Activated CD8-positive, alpha-beta T cell treated with anti-CD3 and anti-CD28 coated beads for 36 hours (primary cell): ENCODE data around the gene LYSMD3. TPM values are rescaled to one million over a fixed set of nuclear protein-coding genes. Genes with fewer than 3 reads are reported as not detected.
A peak's percentile ranks its signal among the peaks of the same experiment; 100 is the strongest.

ENCODE experiments used
- ATAC-seq: fragments of 200-7000 bp; cut with Tn5 transposase; one replicate; pipeline ENCODE4 v1.10.0; 2021; ENCODE audit warnings: mild to moderate bottlenecking, moderate library complexity
- CTCF ChIA-PET: fragments of 350-600 bp; sonication (Branson Sonifier 250); formaldehyde crosslinking; loops from one replicate; lab custom pipeline; 2021; ENCODE audit warnings: antibody characterized with exemption; lab: Charles Lee
- POLR2A ChIA-PET: fragments of 350-600 bp; sonication (Branson Sonifier 250); formaldehyde crosslinking; loops from one replicate; lab custom pipeline; 2021; ENCODE audit warnings: antibody characterized with exemption; lab: Charles Lee
- DNase-seq: peaks from one replicate; pipeline ENCODE4 v3.0.0-alpha.2; 2020
- H3K27ac Mint-ChIP-seq: one replicate; pipeline ENCODE4 v1.8.0; 2021; ENCODE audit warnings: mild to moderate bottlenecking, mixed read lengths
- H3K27me3 Mint-ChIP-seq: one replicate; pipeline ENCODE4 v1.8.0; 2021; ENCODE audit warnings: mixed read lengths
- H3K36me3 Mint-ChIP-seq: one replicate; pipeline ENCODE4 v1.8.0; 2021; ENCODE audit warnings: low read depth, mixed read lengths
- H3K4me1 Mint-ChIP-seq: one replicate; pipeline ENCODE4 v1.8.0; 2021; ENCODE audit warnings: low read depth, mixed read lengths
- H3K4me3 Mint-ChIP-seq: one replicate; pipeline ENCODE4 v1.8.0; 2021; ENCODE audit warnings: mild to moderate bottlenecking, moderate library complexity, mixed read lengths
- H3K9me3 Mint-ChIP-seq: one replicate; pipeline ENCODE4 v1.8.0; 2021; ENCODE audit warnings: mixed read lengths
- CTCF ChIP-seq: fragments of 200-600 bp; IDR thresholded peaks from one replicate; pipeline ENCODE4 v1.8.0; 2022; ENCODE audit warnings: antibody characterized with exemption, mild to moderate bottlenecking
- intact Hi-C: fragments of 100-400 bp; cut with micrococcal nuclease; formaldehyde crosslinking; loops from one replicate; pipeline ENCODE4 v1.10.0; 2022
- total RNA-seq, 2 experiments: library from RNA; stranded (reverse); gene quantifications; one replicate each; pipeline ENCODE4 v1.2.3, GENCODE V29; 2021

Gene LYSMD3
- total RNA-seq, 2 experiments from 2014 or later = 14.2 to 14.7 TPM

- ChIA-PET POLR2A (no interaction called here), CTCF (interaction anchor here (0.8 to 2.7 kb wide), 4 partner anchors 10 to 66 kb away, joined by 4 to 11 read pairs (median 6); partner anchors contain the start of genes CETN3 and LYSMD3)
- DNase-seq (no peak), ATAC-seq (no peak)
- no peaks in the 10 kb centered on the region for H3K27me3 Mint-ChIP-seq
- no peak overlapping the region for H3K27ac Mint-ChIP-seq
- H3K4me1 Mint-ChIP-seq = peaks cover 30% of the 10 kb centered on the region
- peaks cover under 1% of the 10 kb centered on the region for H3K9me3 Mint-ChIP-seq
- TF ChIP-seq CTCF = no peak
- H3K36me3 Mint-ChIP-seq = peaks cover 21% of the 10 kb centered on the region
- intact Hi-C loops = loop anchor here (5.0 kb wide), 1 partner anchor 51 kb away; the partner anchor contains the start of gene LYSMD3
- H3K4me3 Mint-ChIP-seq = no peak overlapping the region
These were observed 53.0 kb downstream of the LYSMD3 start for GRCh38 chr5:90476391-90476790.

GRCh38 chr5:90475436-90475980, 53.9 kb downstream of the LYSMD3 start:
- peaks cover 29% of the 10 kb centered on the region for H3K36me3 Mint-ChIP-seq
- ChIA-PET CTCF (interaction anchor here (0.8 to 2.7 kb wide), 3 partner anchors 36 to 65 kb away, joined by 4 to 11 read pairs (median 7); partner anchors contain the start of genes CETN3 and LYSMD3), POLR2A (interaction anchor here (0.6 to 2.6 kb wide), 5 partner anchors 10 to 65 kb away, joined by 3 to 17 read pairs (median 6); partner anchors contain the start of gene CETN3)
- intact Hi-C loops = loop anchor here (5.0 kb wide), 1 partner anchor 52 kb away; the partner anchor contains the start of gene LYSMD3
- H3K9me3 Mint-ChIP-seq = peaks cover 8% of the 10 kb centered on the region
- H3K4me1 Mint-ChIP-seq = peaks cover 35% of the 10 kb centered on the region
- no peak for DNase-seq
- no peaks in the 10 kb centered on the region for H3K27me3 Mint-ChIP-seq
- TF ChIP-seq CTCF = no peak
- peak overlapping the region; percentile 55 for H3K27ac Mint-ChIP-seq
- peak overlapping the region; percentile 97 for H3K4me3 Mint-ChIP-seq
- no peak for ATAC-seq

GRCh38 chr5:90474235-90475107, 54.9 kb downstream of the LYSMD3 start, which contains the start of the genes MBLAC2 and POLR3G:
TSS of gene MBLAC2 (minus strand) at chr5:90474771. CDS start at chr5:90474292, 479 bp downstream.
TSS of gene POLR3G (plus strand) at chr5:90474864. CDS start at chr5:90485568, 10,704 bp downstream.
- peak; percentile 95 for DNase-seq
- Mint-ChIP-seq H3K9me3 (peaks cover 18% of the 10 kb centered on the region), H3K4me3 (peak within 1 kb of the TSS; percentile 97), H3K36me3 (peaks cover 37% of the 10 kb centered on the region), H3K4me1 (peaks cover 35% of the 10 kb centered on the region), H3K27ac (peak within 1 kb of the TSS; percentile 95), H3K27me3 (no peaks in the 10 kb centered on the region)
- POLR2A ChIA-PET = interaction anchor here (0.6 to 2.6 kb wide), 6 partner anchors 9 to 135 kb away, joined by 3 to 17 read pairs (median 4); partner anchors contain the start of gene CETN3
- TF ChIP-seq CTCF = peak; percentile 64
- peak; percentile 93 for ATAC-seq
- CTCF ChIA-PET = interaction anchor here (0.7 to 2.7 kb wide), 4 partner anchors 14 to 63 kb away, joined by 3 to 11 read pairs (median 6); partner anchors contain the start of gene LYSMD3
- intact Hi-C loops = loop anchor here (5.0 kb wide), 1 partner anchor 53 kb away; the partner anchor contains the start of gene LYSMD3

DNA sequence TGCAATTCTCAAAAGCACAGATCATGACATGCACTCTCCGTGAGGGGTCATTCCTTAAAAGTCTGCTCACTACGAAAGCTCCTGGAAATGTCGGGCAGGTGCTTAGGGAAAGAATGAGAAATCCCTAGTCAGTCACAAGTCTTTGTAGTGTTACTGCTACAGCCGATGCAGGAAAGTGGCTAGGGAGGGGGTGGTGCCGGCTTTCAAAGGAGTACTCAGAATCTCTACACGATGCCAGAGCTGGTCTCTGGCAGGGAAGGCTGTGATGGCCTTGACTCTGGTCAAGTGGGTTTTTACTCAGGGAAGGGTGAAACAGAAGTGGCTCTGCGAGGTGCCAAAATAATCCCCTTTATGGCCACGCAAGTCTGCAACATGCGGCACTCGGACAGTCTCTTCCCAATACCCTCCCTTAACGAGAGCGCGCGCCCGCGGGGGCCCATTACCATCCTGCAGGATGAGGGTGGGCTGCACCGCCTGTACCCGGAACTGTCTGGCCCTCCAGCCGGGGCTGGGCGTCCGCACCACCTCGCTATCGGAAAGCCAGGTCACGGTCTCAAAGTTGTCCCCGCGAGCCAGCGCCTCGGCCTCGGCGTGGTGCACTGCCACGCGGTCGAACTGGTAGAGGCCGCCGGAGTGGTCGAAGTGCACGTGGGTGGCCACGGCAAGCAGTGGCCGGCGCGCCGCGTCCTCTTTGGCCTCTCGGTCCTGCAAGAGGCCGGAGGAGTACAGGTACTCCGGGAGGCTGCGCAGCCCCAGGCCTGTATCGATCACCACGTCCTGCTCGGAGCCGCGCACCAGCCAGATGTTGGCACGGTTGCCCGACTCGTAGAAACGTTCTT, 55.8 kb downstream of the LYSMD3 start:
- Mint-ChIP-seq H3K27ac (peak overlapping the region; percentile 95), H3K4me1 (peaks cover 35% of the 10 kb centered on the region), H3K9me3 (peaks cover 25% of the 10 kb centered on the region), H3K4me3 (peak overlapping the region; percentile 97), H3K27me3 (no peaks in the 10 kb centered on the region), H3K36me3 (peaks cover 44% of the 10 kb centered on the region)
- TF ChIP-seq CTCF = no peak
- POLR2A ChIA-PET = interaction anchor here (1.2 to 2.6 kb wide), 5 partner anchors 8 to 64 kb away, joined by 3 to 17 read pairs (median 6); partner anchors contain the start of genes CETN3 and LYSMD3
- intact Hi-C loops = no loop called here
- CTCF ChIA-PET = interaction anchor here (0.6 to 2.7 kb wide), 5 partner anchors 33 to 56 kb away, joined by 3 to 13 read pairs (median 8); partner anchors contain the start of gene LYSMD3
- DNase-seq = peak; percentile 50
- peak; percentile 2 for ATAC-seq
